Upper lobe of left lung (tissue), 6 donors: ENCODE results near the gene DPYD. TPM values are rescaled to one million over a fixed set of nuclear protein-coding genes. Genes with fewer than 3 reads are reported as not detected.

ENCODE experiments used
- ATAC-seq, 2 donors: fragments of 200-7000 bp; cut with Tn5 transposase; one replicate each; pipeline ENCODE4 v1.9.1; 2022; ENCODE audit warnings: mild to moderate bottlenecking in 2 of 2, moderate library complexity in 2 of 2; ENCODE audit not compliant: low FRiP score in 2 of 2
- DNase-seq, 2 donors: peaks; one replicate each; pipeline ENCODE4 v3.0.0-alpha.2; 2019 to 2020
- H3K27ac ChIP-seq, 4 donors: fragments of 200-600 bp; sonication (generic); one replicate each; pipeline ENCODE4 v1.5.1; 2016 to 2019
- H3K27me3 ChIP-seq, 4 donors: fragments of 200-600 bp; sonication (generic); one replicate each; pipeline ENCODE4 v1.5.1; 2017 to 2019
- H3K36me3 ChIP-seq, 4 donors: fragments of 200-600 bp; sonication (generic); one replicate each; pipeline ENCODE4 v1.5.1; 2016 to 2019
- H3K4me1 ChIP-seq, 4 donors: fragments of 200-600 bp; sonication (generic); one replicate each; pipeline ENCODE4 v1.5.1; 2018 to 2019
- H3K4me3 ChIP-seq, 4 donors: fragments of 200-600 bp; sonication (generic); one replicate each; pipeline ENCODE4 v1.5.1; 2017 to 2019; ENCODE audit warnings: mild to moderate bottlenecking in 2 of 4, moderate library complexity in 1 of 4
- H3K9me3 ChIP-seq, 4 donors: fragments of 200-600 bp; sonication (generic); one replicate each; pipeline ENCODE4 v1.5.1; 2018 to 2019
- CTCF ChIP-seq, 6 experiments: fragments of 450-650 bp in 4 of 6; fragments of 200-600 bp in 2 of 6; sonication (generic) in 2 of 6; IDR thresholded peaks; one replicate each; pipeline ENCODE4 v1.5.1; 2016 to 2019; ENCODE audit warnings: antibody characterized with exemption in 6 of 6
- EP300 ChIP-seq, 4 donors: sonication (generic); formaldehyde crosslinking; IDR thresholded peaks; one replicate each; pipeline ENCODE4 v1.5.1; 2017; ENCODE audit warnings: antibody characterized with exemption in 4 of 4, control low read depth in 2 of 4
- POLR2A ChIP-seq, 4 donors: fragments of 450-650 bp; IDR thresholded peaks; one replicate each; pipeline ENCODE4 v1.5.1; 2016 to 2017; ENCODE audit warnings: antibody characterized with exemption in 4 of 4, mild to moderate bottlenecking in 2 of 4
- POLR2AphosphoS5 ChIP-seq, 2 donors: sonication (generic); formaldehyde crosslinking; IDR thresholded peaks; one replicate each; pipeline ENCODE4 v1.5.1; 2017; ENCODE audit warnings: antibody characterized with exemption in 2 of 2
- WGBS, 2 donors: methylation state at CpG; one replicate each; pipeline ENCODE4 v1.1.5; 2017 to 2018; 5-methylcytosine and 5-hydroxymethylcytosine counted together
- total RNA-seq, 6 donors: library from RNA; depleted of rRNA in 4 of 6; stranded (reverse); fragments of >200 nt in 4 of 6; gene quantifications; one replicate each; pipeline versions ENCODE4 v1.1.0 to v1.2.1, GENCODE V29; 2016 to 2021
- donor health status: DM: no; HTN: no; CAD: no; lungs with moderate emphysema.
- donor health status: DM: no; HTN: yes; CAD: no; lungs with severe emphysema.

The DPYD gene
- total RNA-seq, 6 donors from 2014 or later: 60.9 to 106 (median 79.7) TPM

DNA sequence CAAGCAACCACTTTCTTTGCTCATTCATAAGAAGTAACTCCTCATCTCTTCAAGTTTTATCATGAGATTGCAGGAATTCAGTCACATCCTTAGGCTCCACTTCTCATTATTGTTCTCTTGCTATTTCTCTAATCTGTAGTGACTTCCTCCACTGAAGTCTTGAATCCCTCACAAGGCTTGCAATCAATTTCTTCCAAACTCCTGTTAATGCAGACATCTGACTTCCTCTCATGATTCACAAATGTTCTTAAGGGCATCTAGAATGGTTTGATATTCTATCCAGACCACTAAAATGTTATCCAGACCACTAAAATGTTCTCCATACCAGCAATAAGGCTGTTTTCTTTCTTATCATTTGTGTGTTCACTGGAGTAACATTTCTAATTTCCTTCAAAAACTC is 528.1 kb downstream of the DPYD start:
- TF ChIP-seq POLR2AphosphoS5 (IDR thresholded peaks at IDR 0.05) (no peak), CTCF (IDR thresholded peaks at IDR 0.05) (no peak), POLR2A (IDR thresholded peaks at IDR 0.05) (no peak), EP300 (IDR thresholded peaks at IDR 0.05) (no peak)
- Histone ChIP-seq H3K36me3 (peaks cover 0 to 2% (median 0%) of the 10 kb centered on the region in 4 donors), H3K27me3 (no peaks in the 10 kb centered on the region), H3K4me1 (no peaks in the 10 kb centered on the region), H3K9me3 (no peaks in the 10 kb centered on the region), H3K27ac (no peak overlapping the region), H3K4me3 (no peak overlapping the region)
- ATAC-seq: no peak
- DNase-seq: no peak

- WGBS, 2 donors: 94 to 100% methylated on average over 2 of the region's 2 CpGs
- TF ChIP-seq POLR2AphosphoS5 (IDR thresholded peaks at IDR 0.05) (no peak), POLR2A (IDR thresholded peaks at IDR 0.05) (no peak), EP300 (IDR thresholded peaks at IDR 0.05) (no peak), CTCF (IDR thresholded peaks at IDR 0.05) (no peak)
- peaks cover 0 to 5% (median 0%) of the 10 kb centered on the region in 4 donors for H3K36me3 ChIP-seq
These were observed 535.1 kb downstream of the DPYD start for GRCh38 chr1:97385536-97386277.

DNA sequence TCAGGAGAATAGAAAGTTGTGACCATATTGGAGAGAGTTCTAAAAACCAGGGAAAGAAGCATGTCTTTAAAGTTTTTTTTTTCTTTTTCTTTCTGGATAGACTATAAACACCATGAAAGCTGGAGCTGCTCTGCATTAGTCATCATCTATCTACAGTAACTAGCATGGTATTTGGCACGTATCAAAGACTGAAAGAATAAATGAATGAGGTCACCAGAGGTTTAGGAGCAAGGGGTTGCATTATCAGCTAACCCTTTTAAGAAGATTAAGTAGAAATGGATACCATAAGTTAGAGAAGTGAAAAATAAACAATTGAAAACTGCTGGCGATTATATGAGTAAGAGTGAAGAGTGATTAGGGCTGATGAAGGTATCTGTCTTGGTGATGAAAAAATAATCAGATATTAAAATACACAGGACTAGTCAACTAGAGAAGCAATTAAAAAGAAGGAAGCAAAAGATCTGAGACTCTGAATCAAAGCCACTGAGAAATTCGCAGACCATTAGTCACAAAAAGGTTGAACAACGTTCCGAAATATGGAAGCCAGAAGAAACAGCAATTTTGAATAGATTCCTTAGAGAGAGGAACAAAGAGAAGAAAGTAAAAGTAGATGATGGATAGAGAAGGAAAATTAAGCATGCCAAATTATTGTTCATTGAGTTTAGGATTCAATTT is 536.4 kb downstream of the DPYD start:
- Histone ChIP-seq H3K36me3 (peaks cover 0 to 5% (median 0%) of the 10 kb centered on the region in 4 donors), H3K27me3 (no peaks in the 10 kb centered on the region), H3K4me3 (no peak overlapping the region), H3K4me1 (no peaks in the 10 kb centered on the region), H3K9me3 (no peaks in the 10 kb centered on the region), H3K27ac (no peak overlapping the region)
- TF ChIP-seq EP300 (IDR thresholded peaks at IDR 0.05) (no peak), POLR2AphosphoS5 (IDR thresholded peaks at IDR 0.05) (no peak)
- 83 to 86% methylated on average over 5 of the region's 5 CpGs for WGBS, 2 donors
- DNase-seq (no peak), ATAC-seq (peak in 1 of 2 donors; percentile 87)

More at GRCh38 chr1:97385536-97386277, 535.1 kb downstream of the DPYD start:
- H3K27ac ChIP-seq: no peak overlapping the region
- H3K9me3 ChIP-seq: no peaks in the 10 kb centered on the region
- no peak overlapping the region for H3K4me3 ChIP-seq
- DNase-seq: no peak
- no peaks in the 10 kb centered on the region for H3K27me3 ChIP-seq
- H3K4me1 ChIP-seq: no peaks in the 10 kb centered on the region
- no peak for ATAC-seq

- no peak for ATAC-seq
- WGBS, 2 donors: 89 to 96% methylated on average over 4 of the region's 4 CpGs
- Histone ChIP-seq H3K4me3 (no peak overlapping the region), H3K36me3 (peaks cover 0 to 5% (median 0%) of the 10 kb centered on the region in 4 donors), H3K27me3 (no peaks in the 10 kb centered on the region), H3K4me1 (no peaks in the 10 kb centered on the region), H3K9me3 (no peaks in the 10 kb centered on the region), H3K27ac (no peak overlapping the region)
- no peak for TF ChIP-seq POLR2A (IDR thresholded peaks at IDR 0.05)
- TF ChIP-seq EP300 (IDR thresholded peaks at IDR 0.05): no peak
- no peak for TF ChIP-seq CTCF (IDR thresholded peaks at IDR 0.05)
- TF ChIP-seq POLR2AphosphoS5 (IDR thresholded peaks at IDR 0.05): no peak
- DNase-seq: no peak
These were observed 537.0 kb downstream of the DPYD start for GRCh38 chr1:97383797-97384196.

GRCh38 chr1:97382206-97382605 is 538.6 kb downstream of the DPYD start:
- no peak for DNase-seq
- Histone ChIP-seq H3K4me1 (no peaks in the 10 kb centered on the region), H3K27me3 (no peaks in the 10 kb centered on the region), H3K36me3 (peaks cover 0 to 5% (median 0%) of the 10 kb centered on the region in 4 donors), H3K27ac (no peak overlapping the region), H3K4me3 (no peak overlapping the region), H3K9me3 (no peaks in the 10 kb centered on the region)
- TF ChIP-seq POLR2A (IDR thresholded peaks at IDR 0.05) (no peak), CTCF (IDR thresholded peaks at IDR 0.05) (no peak), EP300 (IDR thresholded peaks at IDR 0.05) (no peak), POLR2AphosphoS5 (IDR thresholded peaks at IDR 0.05) (no peak)
- no peak for ATAC-seq
- 92 to 97% methylated on average over 1 of the region's 1 CpG for WGBS, 2 donors
